GM12892 (cell line): ENCODE results near the gene PPP1R9B.

ENCODE experiments used
- POLR2A ChIP-seq: IDR thresholded peaks from 2 replicates; pipeline ENCODE4 v1.6.1; 2011; ENCODE audit warnings: low read depth, low read length, control low read depth
- POLR2AphosphoS5 ChIP-seq: IDR thresholded peaks from 2 replicates; pipeline ENCODE4 v1.6.1; 2011; ENCODE audit warnings: low read depth, low read length, control low read depth
- TAF1 ChIP-seq: IDR thresholded peaks from 2 replicates; pipeline ENCODE4 v1.6.1; 2011; ENCODE audit warnings: low read depth, mild to moderate bottlenecking, control low read depth, low read length, borderline replicate concordance

DNA sequence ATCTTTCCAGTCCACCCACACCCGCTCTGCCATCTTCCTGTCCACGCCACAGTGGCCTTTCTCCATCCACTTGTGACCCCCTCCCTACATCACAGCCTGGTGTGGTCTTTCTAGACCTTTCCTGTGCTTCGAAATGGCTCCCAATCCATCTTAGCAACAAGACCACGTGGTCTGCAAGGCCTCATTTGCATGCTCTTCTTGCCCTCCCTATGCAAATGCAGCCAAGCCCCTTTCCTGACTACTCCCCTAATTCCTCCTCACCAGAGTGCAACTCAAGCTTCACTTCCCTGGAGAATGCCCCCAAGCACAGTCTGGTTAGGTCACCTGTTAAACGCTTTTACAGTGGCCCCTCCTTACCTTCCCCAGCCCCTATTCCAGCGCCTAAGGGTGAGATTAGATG lies 6.1 kb downstream of the PPP1R9B start:
- TF ChIP-seq POLR2AphosphoS5, result no peak
- no peak for TF ChIP-seq POLR2A
- TF ChIP-seq TAF1, result no peak
